Astrocyte of the spinal cord (primary cell): ENCODE results near the gene GNPNAT1.

Experiments used
- DNase-seq: peaks from one replicate; pipeline ENCODE4 v3.0.0; 2011; ENCODE audit warnings: low read depth, low spot score
- H3K4me3 ChIP-seq: 2 replicates; pipeline ENCODE4 v1.5.1; 2011; ENCODE audit warnings: low read depth, mild to moderate bottlenecking, low read length, moderate library complexity
- CTCF ChIP-seq: IDR thresholded peaks from 2 replicates; pipeline ENCODE4 v1.5.1; 2012; ENCODE audit warnings: low read depth, mild to moderate bottlenecking, low read length, inconsistent platforms
- in situ Hi-C: cut with HindIII; loops from 2 replicates; pipeline ENCODE4 v1.10.0; 2017; ENCODE audit warnings: low sequenced_read_pairs

GNPNAT1 gene

DNA sequence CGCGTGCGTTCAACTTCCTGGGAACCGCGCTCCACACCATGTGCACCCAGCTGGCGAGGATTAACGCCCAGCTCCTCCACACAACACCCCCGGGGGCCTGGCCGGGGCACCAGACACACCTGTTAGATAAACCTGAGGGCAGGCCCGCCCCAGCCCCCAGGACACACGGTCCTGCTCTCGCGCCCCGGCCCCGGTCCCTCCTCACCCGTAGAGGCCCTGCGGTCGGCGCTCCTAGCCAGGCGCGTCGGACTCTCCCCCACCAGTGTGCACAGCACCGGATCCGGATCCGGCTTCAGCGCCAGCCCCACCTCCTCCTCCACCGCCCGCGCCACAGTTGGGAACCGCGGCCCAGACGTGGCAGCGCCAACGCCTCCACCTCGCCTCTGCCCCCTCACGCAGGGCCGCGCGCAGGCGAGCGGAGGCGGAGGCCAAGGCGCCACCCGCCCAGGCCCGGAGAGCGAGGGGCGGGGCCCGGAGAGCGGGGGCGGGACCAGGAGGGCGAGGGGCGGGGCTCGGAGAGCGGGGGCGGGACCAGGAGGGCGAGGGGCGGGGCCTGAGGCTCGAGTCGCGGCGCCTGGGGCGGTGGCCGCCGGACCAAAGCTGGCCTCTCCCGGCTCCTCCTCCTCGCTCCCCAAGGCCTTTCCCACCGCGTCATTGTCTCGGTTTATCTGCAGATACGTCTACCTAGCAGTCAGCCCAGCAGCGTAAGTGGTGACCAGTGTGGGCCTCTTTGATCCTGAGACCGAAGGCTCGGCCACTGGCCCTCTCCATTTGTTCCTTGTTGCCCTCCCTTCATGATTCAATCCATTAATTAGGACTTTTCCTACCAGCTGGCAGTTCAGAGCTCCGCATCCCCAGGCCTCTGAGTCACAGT, at the start of gene GNPNAT1:
GNPNAT1 (minus strand) TSS at position 385 of the 874 bp plus-strand sequence. CDS start 6,957 bp downstream, outside the sequence.
- DNase-seq: peak; percentile 93
- in situ Hi-C loops: no loop called here
- no peak for TF ChIP-seq CTCF
- peak within 1 kb of the TSS; percentile 71 for H3K4me3 ChIP-seq

GRCh38 chr14:52840877-52841276, 49.5 kb upstream of the GNPNAT1 start:
- DNase-seq: peak; percentile 57
- in situ Hi-C loops: no loop called here
- H3K4me3 ChIP-seq: no peak overlapping the region
- no peak for TF ChIP-seq CTCF

GRCh38 chr14:52837451-52837850, 46.0 kb upstream of the GNPNAT1 start:
- no peak overlapping the region for H3K4me3 ChIP-seq

DNA sequence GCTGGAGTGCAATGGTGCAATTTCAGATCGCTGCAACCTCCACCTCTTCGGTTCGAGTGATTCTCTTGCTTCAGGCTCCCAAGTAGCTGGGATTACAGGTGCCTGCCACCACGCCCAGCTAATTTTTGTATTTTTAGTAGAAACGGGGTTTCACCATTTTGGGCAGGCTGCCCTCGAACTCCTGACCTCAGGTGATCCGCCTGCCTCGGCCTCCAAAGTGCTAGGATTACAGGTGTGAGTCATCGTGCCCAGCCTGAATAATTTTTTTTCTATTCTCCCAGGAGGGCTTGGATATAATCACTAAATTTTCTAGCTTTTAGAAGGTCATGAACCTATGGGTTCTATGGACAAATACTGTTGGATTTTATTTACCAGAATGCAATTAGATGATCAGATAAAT, 44.7 kb upstream of the GNPNAT1 start:
- H3K4me3 ChIP-seq: no peak overlapping the region
- TF ChIP-seq CTCF: no peak
- in situ Hi-C loops: no loop called here
- DNase-seq: no peak

More at GRCh38 chr14:52837451-52837850, 46.0 kb upstream of the GNPNAT1 start:
- in situ Hi-C loops: no loop called here
- no peak for DNase-seq
- no peak for TF ChIP-seq CTCF

- in situ Hi-C loops: no loop called here
- peak; percentile 79 for DNase-seq
- H3K4me3 ChIP-seq: no peak overlapping the region
- TF ChIP-seq CTCF: no peak
Measured at GRCh38 chr14:52835122-52835903, 43.9 kb upstream of the GNPNAT1 start.

GRCh38 chr14:52834440-52834842, 43.0 kb upstream of the GNPNAT1 start:
- DNase-seq: peak; percentile 87
- TF ChIP-seq CTCF: no peak
- H3K4me3 ChIP-seq: no peak overlapping the region
- in situ Hi-C loops: no loop called here
